OCI-LY7 (cell line): ENCODE results near the gene KRTAP7-1. TPM values are rescaled to one million over a fixed set of nuclear protein-coding genes. Genes with fewer than 3 reads are reported as not detected.

Experiments used
- Bru-seq: library from RNA; stranded (reverse); fragments of 400-500 nt; gene quantifications from one replicate; lab custom pipeline; 2021; lab: Mats Ljungman, UMichigan
- BruChase-seq, 2 experiments: library from RNA; stranded (reverse); fragments of 400-500 nt; gene quantifications; one replicate each; lab custom pipeline; 2021; lab: Mats Ljungman, UMichigan
- BruUV-seq: library from RNA; stranded (reverse); fragments of 400-500 nt; replicated peaks from 2 replicates; lab custom pipeline; 2021; lab: Mats Ljungman, UMichigan
- CTCF ChIA-PET: fragments of 300-600 bp; sonication (Branson Sonifier 250); formaldehyde crosslinking; loops from one replicate; lab custom pipeline; 2022; ENCODE audit warnings: antibody characterized with exemption; ENCODE audit not compliant: unreplicated experiment; lab: Charles Lee
- POLR2A ChIA-PET: fragments of 300-600 bp; sonication (Branson Sonifier 250); formaldehyde crosslinking; loops from one replicate; lab custom pipeline; 2022; ENCODE audit warnings: antibody characterized with exemption; lab: Charles Lee
- DNase-seq: peaks from one replicate; pipeline ENCODE4 v3.0.0-alpha.2; 2015; ENCODE audit warnings: low spot score
- H2AFZ ChIP-seq: fragments of 200-600 bp; sonication (generic), shearing (Covaris generic); 2 replicates; pipeline ENCODE4 v1.6.1; 2014; ENCODE audit warnings: mild to moderate bottlenecking, antibody characterized with exemption, low read length, moderate library complexity
- H3K27ac ChIP-seq: fragments of 200-600 bp; sonication (generic); 2 replicates; pipeline ENCODE4 v1.5.1; 2014; ENCODE audit warnings: mixed run types, low read depth, mild to moderate bottlenecking, moderate library complexity, low read length, inconsistent platforms; ENCODE audit not compliant: poor library complexity, severe bottlenecking
- H3K36me3 ChIP-seq: fragments of 200-600 bp; sonication (generic); 2 replicates; pipeline ENCODE4 v1.6.1; 2014; ENCODE audit warnings: mild to moderate bottlenecking, antibody characterized with exemption, low read length, moderate library complexity, mixed read lengths; ENCODE audit not compliant: insufficient read depth
- H3K4me1 ChIP-seq: fragments of 200-600 bp; sonication (generic); 2 replicates; pipeline ENCODE4 v1.5.1; 2014; ENCODE audit warnings: mild to moderate bottlenecking, low read length; ENCODE audit not compliant: insufficient read depth, poor library complexity, severe bottlenecking
- H3K4me2 ChIP-seq: fragments of 200-600 bp; sonication (generic); 2 replicates; pipeline ENCODE4 v1.6.1; 2014; ENCODE audit warnings: mild to moderate bottlenecking, low read length
- H3K4me3 ChIP-seq: fragments of 200-600 bp; sonication (generic); 2 replicates; pipeline ENCODE4 v1.5.1; 2014; ENCODE audit warnings: mild to moderate bottlenecking, low read depth, low read length; ENCODE audit not compliant: poor library complexity, severe bottlenecking
- H3K79me2 ChIP-seq: fragments of 200-600 bp; sonication (generic); 2 replicates; pipeline ENCODE4 v1.6.1; 2016; ENCODE audit warnings: low read depth, mild to moderate bottlenecking, low read length, moderate library complexity, mixed read lengths; ENCODE audit not compliant: insufficient read depth
- H3K9me2 ChIP-seq: fragments of 200-600 bp; sonication (generic); 2 replicates; pipeline ENCODE4 v1.6.1; 2016; ENCODE audit warnings: mild to moderate bottlenecking, low read length, mixed read lengths; ENCODE audit not compliant: insufficient read depth
- H3K9me3 ChIP-seq: fragments of 200-600 bp; sonication (generic); 2 replicates; pipeline ENCODE4 v1.6.1; 2014; ENCODE audit warnings: mild to moderate bottlenecking, mixed run types, low read length, mixed read lengths
- H4K20me1 ChIP-seq: fragments of 200-600 bp; sonication (generic); 2 replicates; pipeline ENCODE4 v1.6.1; 2014; ENCODE audit warnings: mild to moderate bottlenecking, antibody characterized with exemption, low read length, moderate library complexity, mixed read lengths; ENCODE audit not compliant: insufficient read depth
- CTCF ChIP-seq: fragments of 200-600 bp; sonication (generic); conservative IDR thresholded peaks from 2 replicates; pipeline ENCODE4 v1.5.1; 2014; ENCODE audit warnings: mild to moderate bottlenecking, antibody characterized with exemption, low read length, moderate library complexity, mixed read lengths
- EZH2phosphoT487 ChIP-seq: fragments of 200-600 bp; sonication (generic); IDR thresholded peaks from 2 replicates; pipeline ENCODE4 v1.6.1; 2018; ENCODE audit warnings: low read depth, borderline replicate concordance, mild to moderate bottlenecking, mixed run types, antibody characterized with exemption, low read length, moderate library complexity, mixed read lengths
- intact Hi-C: fragments of 100-400 bp; cut with micrococcal nuclease; formaldehyde crosslinking; loops from one replicate; pipeline ENCODE4 v1.10.0; 2022; ENCODE audit not compliant: unreplicated experiment
- long read RNA-seq: library from polyadenylated mRNA; stranded (forward); transcript quantifications from one replicate; pipeline ENCODE4 v2.0.0, GENCODE V29; 2022
- total RNA-seq, 2 experiments: library from RNA; depleted of rRNA in 1 of 2; stranded (reverse); fragments of >200 nt in 1 of 2; shearing (Covaris generic) in 1 of 2; gene quantifications; 2 replicates each; pipeline ENCODE4 v1.2.3, GENCODE V29; 2014 to 2022

KRTAP7-1 gene
- total RNA-seq (2014; rRNA removed; shearing (Covaris generic)) (not detected in 2 replicates), total RNA-seq (2022) (not detected in 2 replicates), Bru-seq, nascent RNA (not detected), BruChase-seq, experiment 1, labeled RNA remaining after a 6-hour chase (not detected), BruChase-seq, experiment 2, labeled RNA remaining after a 2-hour chase (not detected)
- long read RNA-seq: 0 reads

DNA sequence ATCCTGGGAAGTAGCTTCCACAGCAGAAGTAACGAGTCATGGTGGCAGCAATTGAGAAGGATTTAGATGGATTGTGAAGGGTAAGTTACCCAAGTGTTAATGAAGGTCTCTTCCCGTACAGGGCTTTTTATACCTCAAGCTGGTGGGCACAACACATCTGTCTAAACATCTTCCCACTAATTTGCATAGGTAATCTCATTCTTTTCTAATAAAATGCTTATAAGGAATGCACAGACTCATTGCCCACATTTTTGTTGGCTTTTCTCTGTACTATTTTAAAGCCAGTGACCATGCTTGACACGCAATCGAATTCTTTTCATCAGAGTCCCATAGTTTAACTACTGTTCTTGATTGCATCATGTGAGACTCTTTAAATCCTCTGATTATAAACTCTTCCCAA is at the start of gene KRTAP7-1:
Gene KRTAP7-1 (minus strand): TSS at position 101 of the 400 bp plus-strand sequence. CDS start 61 bp downstream, at position 40.
- no peaks in the 10 kb centered on the region for H3K36me3 ChIP-seq
- H3K4me3 ChIP-seq: no peak within 1 kb of the TSS
- H3K9me3 ChIP-seq: 0 out of 2 replicates have a peak, but pooled peaks cover 9% of the 10 kb centered on the region
- ChIA-PET CTCF (no interaction called here), POLR2A (no interaction called here)
- no peaks in the 10 kb centered on the region for H3K79me2 ChIP-seq
- H3K9me2 ChIP-seq: no peaks in the 10 kb centered on the region
- no peak within 1 kb of the TSS for H3K4me2 ChIP-seq
- intact Hi-C loops: loop anchor here (2.0 kb wide), 1 partner anchor 257 kb away; no protein-coding TSS in a partner anchor
- no TSS peak for BruUV-seq
- no peaks in the 10 kb centered on the region for H3K4me1 ChIP-seq
- no peak for DNase-seq
- H2AFZ ChIP-seq: no peak within 1 kb of the TSS
- no peaks in the 10 kb centered on the region for H4K20me1 ChIP-seq
- TF ChIP-seq EZH2phosphoT487 (no peak), CTCF (no peak)
- no peak within 1 kb of the TSS for H3K27ac ChIP-seq

GRCh38 chr21:30874526-30874925 is 45.0 kb upstream of the KRTAP7-1 start:
- no peak for DNase-seq
- H3K4me3 ChIP-seq: no peak overlapping the region
- no peak overlapping the region for H3K27ac ChIP-seq
- H3K79me2 ChIP-seq: no peaks in the 10 kb centered on the region
- no peak for TF ChIP-seq EZH2phosphoT487
- TF ChIP-seq CTCF: no peak
- no peaks in the 10 kb centered on the region for H3K4me1 ChIP-seq
- CTCF ChIA-PET: no interaction called here
- H3K9me2 ChIP-seq: no peaks in the 10 kb centered on the region
- H3K9me3 ChIP-seq: no peaks in the 10 kb centered on the region
- no peak overlapping the region for H3K4me2 ChIP-seq
- intact Hi-C loops: no loop called here
- H2AFZ ChIP-seq: no peak overlapping the region
- BruUV-seq: no TSS peak
- POLR2A ChIA-PET: interaction anchor here (0.7 to 1.0 kb wide), 2 partner anchors 8 to 17 kb away, joined by 4 read pairs; no protein-coding TSS in a partner anchor
- no peaks in the 10 kb centered on the region for H4K20me1 ChIP-seq
- no peaks in the 10 kb centered on the region for H3K36me3 ChIP-seq
